Measurements from ENCODE around the gene FAM131A. TPM values are rescaled to one million over a fixed set of nuclear protein-coding genes. Genes with fewer than 3 reads are reported as not detected.

The FAM131A gene
- total RNA-seq, 4 donors from 2014 or later, result 7.4 to 20.2 (median 10.4) TPM

DNA sequence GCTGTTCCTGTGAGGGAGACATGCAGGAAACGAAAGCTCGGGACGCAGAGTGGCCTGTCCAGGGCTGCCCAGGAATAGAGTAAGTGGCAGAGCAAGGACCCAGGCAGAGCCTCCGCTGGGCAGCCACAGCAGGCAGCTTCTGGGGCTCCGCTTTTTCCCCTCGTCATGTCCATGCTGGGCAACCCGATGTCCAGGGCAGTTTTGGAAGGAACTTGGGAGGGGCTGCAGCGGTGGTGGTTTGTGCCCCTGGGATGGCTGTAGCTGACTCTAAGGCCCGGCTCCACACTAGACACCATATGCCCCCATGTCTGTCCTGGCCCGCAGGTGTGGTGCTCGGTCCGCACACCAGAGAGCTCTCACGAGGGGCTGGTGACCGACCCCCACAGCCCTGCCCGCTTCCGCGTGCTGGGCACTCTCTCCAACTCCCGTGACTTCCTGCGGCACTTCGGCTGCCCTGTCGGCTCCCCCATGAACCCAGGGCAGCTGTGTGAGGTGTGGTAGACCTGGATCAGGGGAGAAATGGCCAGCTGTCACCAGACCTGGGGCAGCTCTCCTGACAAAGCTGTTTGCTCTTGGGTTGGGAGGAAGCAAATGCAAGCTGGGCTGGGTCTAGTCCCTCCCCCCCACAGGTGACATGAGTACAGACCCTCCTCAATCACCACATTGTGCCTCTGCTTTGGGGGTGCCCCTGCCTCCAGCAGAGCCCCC lies 45.5 kb upstream of the FAM131A start:
- no peaks in the 10 kb centered on the region for H3K9me3 ChIP-seq
- intact Hi-C loops (cut with DNase I), result no loop called here
- no peaks in the 10 kb centered on the region for H3K4me1 ChIP-seq
- no peak overlapping the region for H3K27ac ChIP-seq
- H3K27me3 ChIP-seq, result peaks cover 0 to 24% (median 0%) of the 10 kb centered on the region in 4 donors
- DNase-seq, result no peak
- WGBS, 2 donors, result 90 to 100% methylated on average over 3 to 4 of the region's 21 CpGs
- TF ChIP-seq POLR2A (IDR thresholded peaks at IDR 0.05) (no peak), CTCF (IDR thresholded peaks at IDR 0.05) (no peak)
- H3K4me3 ChIP-seq, result no peak overlapping the region
- H3K36me3 ChIP-seq, result no peaks in the 10 kb centered on the region

DNA sequence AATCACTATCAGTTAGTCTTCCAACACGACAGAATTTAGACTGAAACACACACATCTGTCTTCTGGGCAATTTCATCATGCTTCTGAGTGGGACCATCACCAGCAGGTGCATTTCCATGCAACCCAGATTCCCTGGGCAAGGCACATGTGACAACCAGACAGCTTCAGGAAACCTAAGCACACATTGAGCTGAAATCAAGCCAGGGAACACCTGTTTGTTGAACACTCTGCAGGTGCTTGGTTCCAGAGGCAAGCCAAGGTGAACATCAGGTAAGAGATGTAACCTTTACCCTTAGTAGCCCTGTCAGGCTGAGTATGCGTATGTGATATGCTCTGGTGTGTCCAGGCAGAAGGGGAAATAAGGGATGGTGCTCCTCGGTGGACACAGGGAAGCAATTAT lies 41.6 kb upstream of the FAM131A start:
- TF ChIP-seq POLR2A (IDR thresholded peaks at IDR 0.05) (no peak), CTCF (IDR thresholded peaks at IDR 0.05) (no peak)
- H3K27me3 ChIP-seq, result peaks cover 0 to 5% (median 0%) of the 10 kb centered on the region in 4 donors
- H3K36me3 ChIP-seq, result peaks cover 0 to 7% (median 3%) of the 10 kb centered on the region in 3 donors
- DNase-seq, result no peak
- no peaks in the 10 kb centered on the region for H3K9me3 ChIP-seq
- H3K4me3 ChIP-seq, result no peak overlapping the region
- intact Hi-C loops (cut with DNase I), result no loop called here
- H3K27ac ChIP-seq, result no peak overlapping the region
- H3K4me1 ChIP-seq, result peaks cover 9 to 20% (median 12%) of the 10 kb centered on the region in 3 donors
- WGBS, 2 donors, result 66 to 80% methylated on average over 3 of the region's 3 CpGs

DNA sequence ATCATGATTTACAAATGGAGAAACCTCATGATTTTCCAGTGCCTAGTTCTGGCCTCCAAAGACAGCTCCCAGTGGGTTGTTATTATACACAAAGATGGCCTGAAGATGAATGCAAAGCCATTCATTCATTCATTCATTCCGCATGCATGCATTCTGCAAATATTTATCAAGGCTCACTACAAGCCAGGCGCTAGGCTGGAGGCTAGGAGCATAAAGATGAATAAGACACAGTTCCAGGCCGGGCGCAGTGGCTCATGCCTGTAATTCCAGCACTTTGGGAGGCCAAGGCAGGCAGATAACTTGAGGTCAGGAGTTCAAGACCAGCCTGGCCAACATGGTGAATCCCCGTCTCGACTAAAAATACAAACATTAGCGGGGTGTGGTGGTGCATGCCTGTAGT lies 40.8 kb upstream of the FAM131A start:
- H3K27me3 ChIP-seq, result no peaks in the 10 kb centered on the region
- H3K27ac ChIP-seq, result no peak overlapping the region
- no peak for DNase-seq
- peaks cover 9 to 23% (median 13%) of the 10 kb centered on the region in 3 donors for H3K4me1 ChIP-seq
- no peak overlapping the region for H3K4me3 ChIP-seq
- TF ChIP-seq POLR2A (IDR thresholded peaks at IDR 0.05) (no peak), CTCF (IDR thresholded peaks at IDR 0.05) (no peak)
- 70 to 80% methylated on average over 7 of the region's 7 CpGs for WGBS, 2 donors
- no peaks in the 10 kb centered on the region for H3K9me3 ChIP-seq
- H3K36me3 ChIP-seq, result peaks cover 3 to 16% (median 7%) of the 10 kb centered on the region in 3 donors
- intact Hi-C loops (cut with DNase I), result no loop called here

GRCh38 chr3:184298759-184299487 lies 38.5 kb upstream of the FAM131A start, which contains the start of gene PSMD2:
PSMD2 (plus strand) TSS chr3:184299241; CDS start chr3:184299267, 26 bp downstream.
- peak within 1 kb of the TSS; percentile 86 to 92 (median 88) for H3K27ac ChIP-seq
- peaks cover 24 to 39% (median 28%) of the 10 kb centered on the region in 3 donors for H3K36me3 ChIP-seq
- intact Hi-C loops (cut with DNase I), result no loop called here
- DNase-seq, result peak; percentile 84
- peaks cover 9 to 23% (median 13%) of the 10 kb centered on the region in 3 donors for H3K4me1 ChIP-seq
- peak within 1 kb of the TSS; percentile 79 to 99 (median 91) for H3K4me3 ChIP-seq
- 0% methylated on average over 17 to 21 of the region's 78 CpGs for WGBS, 2 donors
- TF ChIP-seq CTCF (IDR thresholded peaks at IDR 0.05) (peak in 1 of 6 experiments; percentile 6), POLR2A (IDR thresholded peaks at IDR 0.05) (peak in 3 of 4 donors; percentile 68 to 85 (median 81))
- H3K9me3 ChIP-seq, result no peaks in the 10 kb centered on the region
- H3K27me3 ChIP-seq, result no peaks in the 10 kb centered on the region
